HG03558 (cell line): ENCODE data around the gene GUCY1A1.

ENCODE experiments used
- ATAC-seq: cut with Tn5 transposase; IDR thresholded peaks from one replicate; pipeline ENCODE4 v1.9.1; 2021; ENCODE audit warnings: moderate number of reproducible peaks; ENCODE audit not compliant: unreplicated experiment; ENCODE audit errors: extremely low read depth

Gene GUCY1A1

DNA sequence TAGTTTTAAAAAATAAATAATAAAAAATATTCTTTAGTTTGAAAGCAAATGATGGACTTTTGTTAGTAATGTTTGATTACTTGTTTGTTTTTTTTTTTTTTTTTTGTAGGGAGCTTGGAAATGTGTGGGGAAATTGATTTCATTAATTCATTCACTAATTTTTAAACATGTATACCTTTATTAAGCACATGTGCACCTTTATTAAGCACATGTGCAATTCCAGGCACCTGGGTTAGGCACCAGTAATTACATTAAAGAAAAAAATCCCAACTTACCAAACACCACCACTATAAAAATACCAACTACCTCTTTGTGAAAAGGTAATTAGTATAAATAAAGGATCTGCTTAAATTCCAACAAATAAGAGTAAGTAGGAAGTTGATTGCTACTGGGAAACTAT, 101.7 kb downstream of the GUCY1A1 start:
- no peak for ATAC-seq

DNA sequence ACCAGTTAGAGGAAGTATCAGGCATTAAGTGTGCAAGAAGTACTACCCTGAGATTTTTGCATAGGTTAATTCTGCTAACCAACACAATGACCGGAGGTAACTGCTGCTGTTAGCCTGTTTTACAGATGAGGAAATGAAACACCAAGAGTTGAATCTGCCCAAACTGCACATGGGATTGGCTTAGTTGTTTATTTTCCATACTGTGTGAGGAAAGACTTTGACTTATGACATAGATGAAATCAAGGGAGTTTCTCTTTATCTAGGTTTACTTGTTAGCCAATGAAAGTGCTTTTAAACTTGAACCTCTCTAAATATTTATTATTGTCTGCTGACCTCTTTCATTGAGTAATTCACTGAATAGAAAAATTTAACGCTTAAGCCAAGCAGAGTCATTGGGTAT, 102.4 kb downstream of the GUCY1A1 start:
- ATAC-seq, result no peak

DNA sequence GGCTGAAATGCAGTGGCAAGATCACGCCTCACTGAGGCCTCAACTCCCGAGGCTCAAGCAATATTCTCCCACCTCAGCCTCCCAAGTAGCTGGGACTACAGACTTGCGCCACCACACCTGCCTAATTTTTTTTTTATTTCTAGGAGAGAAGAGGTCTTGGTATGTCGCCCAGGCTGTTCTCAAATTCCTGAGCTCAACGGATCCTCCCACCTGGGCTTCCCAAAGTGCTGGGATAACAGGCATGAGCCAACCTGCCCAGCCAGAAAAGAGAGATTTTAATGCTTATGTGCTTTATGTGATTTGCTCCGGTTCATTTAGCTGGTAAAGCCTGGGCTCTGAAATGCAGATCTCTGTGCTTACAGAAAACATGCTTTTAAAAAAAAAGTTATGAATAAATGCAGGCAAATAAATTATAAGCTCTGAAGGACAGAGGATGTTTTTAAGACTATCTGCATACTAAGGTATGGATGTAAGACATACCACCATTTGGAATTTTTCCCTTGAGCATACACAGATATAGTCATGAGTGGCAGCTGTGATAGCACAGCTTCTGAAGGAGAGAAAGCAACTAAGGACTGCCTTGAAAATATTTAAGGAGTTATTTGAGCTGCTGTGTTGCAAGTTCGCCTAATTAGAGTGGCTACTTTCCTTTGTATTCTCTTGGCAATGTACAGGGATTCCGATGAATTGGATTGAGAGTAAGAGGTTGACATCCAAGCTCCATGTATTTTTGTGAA, 106.0 kb downstream of the GUCY1A1 start:
- ATAC-seq, result no peak

DNA sequence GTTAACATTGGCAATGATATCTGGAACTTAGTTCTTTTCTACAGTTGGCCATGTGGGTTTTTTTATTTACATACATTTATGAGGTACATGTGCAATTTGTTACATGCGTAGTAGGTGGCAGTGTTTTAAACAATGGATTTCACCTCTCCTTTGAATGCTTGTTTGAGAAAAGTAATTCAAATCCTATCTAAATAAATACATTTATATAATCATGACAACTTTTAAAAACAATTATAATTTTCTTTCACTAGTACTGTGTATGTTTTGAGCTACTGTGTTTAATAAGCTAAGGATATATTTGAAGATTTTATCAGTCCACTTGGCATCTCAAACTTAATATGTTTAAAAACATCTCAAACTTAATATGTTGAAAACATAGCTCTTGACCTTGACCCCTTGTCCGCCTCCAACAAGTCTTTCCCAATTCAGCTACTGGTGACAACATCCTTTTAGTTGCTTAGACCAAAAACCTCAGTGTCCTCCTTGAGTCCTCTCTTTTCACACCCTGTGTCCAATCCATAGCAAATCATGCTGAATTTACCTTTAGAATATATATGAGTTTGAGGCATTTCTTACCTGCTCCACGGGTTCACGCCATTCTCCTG, 106.7 kb downstream of the GUCY1A1 start:
- ATAC-seq, result no peak

DNA sequence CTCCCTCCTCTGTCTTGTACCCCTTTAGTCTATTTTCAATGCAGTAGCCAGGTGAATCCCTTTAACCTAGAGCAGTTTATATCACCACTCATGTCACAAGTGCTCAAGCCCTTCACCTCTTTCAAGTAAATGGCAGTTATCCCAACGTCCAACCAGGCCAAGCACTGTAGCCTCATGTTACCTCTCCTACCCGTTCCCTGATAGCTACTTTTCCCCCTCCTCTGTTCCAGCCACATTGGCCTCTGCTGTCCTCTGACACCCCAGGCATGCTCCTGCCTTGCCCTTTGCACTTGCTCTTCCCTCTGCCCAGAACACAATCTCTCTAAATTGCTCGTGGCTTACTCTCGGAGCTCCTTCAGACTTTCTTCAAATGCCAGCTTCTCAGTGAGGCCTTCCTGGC, 107.4 kb downstream of the GUCY1A1 start:
- no peak for ATAC-seq

DNA sequence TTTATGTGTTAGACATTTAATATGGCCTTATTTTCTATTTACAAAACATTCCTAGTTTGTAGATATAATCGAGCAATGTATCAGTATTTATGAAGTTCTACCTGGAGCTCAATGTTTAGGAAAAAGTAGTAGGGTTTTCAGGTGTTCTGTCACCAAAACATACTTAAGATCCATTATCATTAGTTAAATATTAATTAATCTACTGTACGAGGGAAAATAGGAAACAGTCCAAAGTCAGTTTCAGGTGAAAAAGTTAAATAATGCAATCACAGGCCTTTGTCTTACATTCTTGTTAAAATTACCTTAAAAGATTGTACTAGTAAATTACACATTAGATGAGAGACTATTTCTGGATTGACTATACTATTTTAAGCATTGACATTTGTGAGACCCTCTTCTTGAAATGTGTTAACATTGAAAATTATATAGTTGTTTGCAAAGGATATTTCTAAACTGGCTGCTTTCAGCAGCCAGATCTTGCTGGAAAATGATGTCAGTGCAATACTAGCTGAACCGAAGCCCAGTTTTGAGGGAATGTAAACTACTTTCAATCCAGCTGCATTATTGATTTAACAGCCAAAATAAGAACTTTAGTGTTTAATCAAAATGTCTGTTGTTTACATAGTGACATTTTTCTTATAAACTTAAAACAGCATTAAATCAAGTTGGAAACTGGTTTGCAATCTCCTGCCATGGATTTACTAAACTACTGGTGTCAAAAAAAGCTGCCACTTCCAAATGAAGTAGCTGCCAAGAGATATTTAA, 111.5 kb downstream of the GUCY1A1 start:
- no peak for ATAC-seq

DNA sequence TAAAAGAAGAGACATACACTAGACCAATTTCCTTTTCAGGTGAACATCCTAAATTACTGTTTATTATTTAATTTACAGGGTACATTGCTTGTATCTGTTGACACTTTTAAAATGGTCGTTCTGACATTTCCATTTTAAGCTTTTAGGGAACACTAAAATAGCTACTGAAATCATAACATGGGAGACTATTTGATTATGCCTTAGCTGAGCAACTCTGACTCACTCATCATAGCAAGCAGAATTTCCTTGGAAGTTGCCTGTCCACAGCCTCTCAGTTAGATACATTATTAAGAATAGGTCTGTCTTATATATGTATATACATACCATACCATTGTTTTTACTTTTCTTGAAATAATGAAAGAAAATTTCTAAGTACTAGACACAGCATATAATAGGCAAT, 114.1 kb downstream of the GUCY1A1 start:
- no peak for ATAC-seq

DNA sequence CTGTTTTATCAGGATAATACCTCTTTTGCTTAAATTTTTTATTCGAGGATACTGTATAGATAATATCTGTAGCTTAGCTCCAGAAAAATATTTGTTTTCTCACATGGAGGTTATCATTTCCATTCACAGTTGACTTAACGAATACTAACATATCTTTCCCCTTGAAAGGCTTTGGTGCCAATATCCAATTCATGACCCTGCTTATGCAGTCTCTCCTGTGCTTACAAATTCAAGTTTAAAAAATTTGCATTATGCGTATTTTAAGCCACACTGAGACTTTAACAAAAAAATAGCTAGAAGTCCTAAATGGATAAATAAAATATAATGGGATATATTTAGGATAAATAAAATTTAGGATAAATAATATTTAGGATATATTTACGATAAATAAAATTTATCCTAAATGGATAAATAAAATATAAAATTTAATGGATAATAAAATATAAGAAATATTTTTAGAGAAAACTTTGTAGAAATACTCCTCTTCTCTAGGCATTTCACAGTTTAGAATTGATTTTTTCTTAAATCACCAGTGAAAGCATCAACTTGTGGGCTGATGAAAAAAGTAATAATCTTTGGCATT, 114.7 kb downstream of the GUCY1A1 start:
- no peak for ATAC-seq
